MM.1S (cell line): Measurements from ENCODE around the gene APOL4.

ENCODE experiments used
- DNase-seq: peaks from one replicate; pipeline ENCODE4 v3.0.0-alpha.2; 2015
- H2AFZ ChIP-seq: fragments of 300-600 bp; sonication (generic); 2 replicates; pipeline ENCODE4 v1.6.0; 2016; ENCODE audit warnings: antibody characterized with exemption, low read length
- H3F3A ChIP-seq: fragments of 300-600 bp; sonication (generic); 2 replicates; pipeline ENCODE4 v1.6.1; 2016; ENCODE audit warnings: mild to moderate bottlenecking, antibody characterized with exemption, low read length, moderate library complexity, mixed read lengths; ENCODE audit not compliant: insufficient read depth
- H3K27ac ChIP-seq: fragments of 300-600 bp; sonication (generic); 2 replicates; pipeline ENCODE4 v1.5.1; 2016; ENCODE audit warnings: mild to moderate bottlenecking, low read length
- H3K27me3 ChIP-seq: fragments of 300-600 bp; sonication (generic); replicated peaks from 2 replicates; pipeline ENCODE4 v1.6.0; 2016; ENCODE audit warnings: low read length; ENCODE audit not compliant: insufficient read depth
- H3K36me3 ChIP-seq: fragments of 300-600 bp; sonication (generic); replicated peaks from 2 replicates; pipeline ENCODE4 v1.6.1; 2016; ENCODE audit warnings: mild to moderate bottlenecking, low read length, mixed read lengths; ENCODE audit not compliant: insufficient read depth
- H3K4me1 ChIP-seq: fragments of 300-600 bp; sonication (generic); 2 replicates; pipeline ENCODE4 v1.6.1; 2016; ENCODE audit warnings: low read length, mixed read lengths
- H3K4me2 ChIP-seq: fragments of 300-600 bp; sonication (generic); 2 replicates; pipeline ENCODE4 v1.6.0; 2016; ENCODE audit warnings: low read depth, low read length
- H3K4me3 ChIP-seq: fragments of 300-600 bp; sonication (generic); 2 replicates; pipeline ENCODE4 v1.5.1; 2016; ENCODE audit warnings: low read length, mixed read lengths
- H3K79me2 ChIP-seq: fragments of 300-600 bp; sonication (generic); 2 replicates; pipeline ENCODE4 v1.6.1; 2016; ENCODE audit warnings: mixed run types, low read length, mixed read lengths
- H3K9ac ChIP-seq: fragments of 300-600 bp; sonication (generic); 2 replicates; pipeline ENCODE4 v1.6.1; 2016; ENCODE audit warnings: low read length, mixed read lengths
- H3K9me2 ChIP-seq: fragments of 300-600 bp; sonication (generic); replicated peaks from 2 replicates; pipeline ENCODE4 v1.6.1; 2016; ENCODE audit warnings: mild to moderate bottlenecking, low read length, mixed read lengths; ENCODE audit not compliant: insufficient read depth
- H3K9me3 ChIP-seq: fragments of 300-600 bp; sonication (generic); replicated peaks from 2 replicates; pipeline ENCODE4 v1.6.1; 2016; ENCODE audit warnings: mild to moderate bottlenecking, low read length, mixed read lengths; ENCODE audit not compliant: insufficient read depth
- H4K20me1 ChIP-seq: fragments of 300-600 bp; sonication (generic); 2 replicates; pipeline ENCODE4 v1.6.1; 2016; ENCODE audit warnings: mild to moderate bottlenecking, low read length, moderate library complexity, mixed read lengths; ENCODE audit not compliant: insufficient read depth
- CTCF ChIP-seq: fragments of 300-600 bp; sonication (generic); IDR thresholded peaks from 2 replicates; pipeline ENCODE4 v1.5.1; 2016; ENCODE audit warnings: antibody characterized with exemption, low read length, mixed read lengths
- EZH2 ChIP-seq: fragments of 300-600 bp; sonication (generic); optimal IDR thresholded peaks from 2 replicates; pipeline ENCODE3; 2017; ENCODE audit warnings: low read depth, mild to moderate bottlenecking, antibody characterized with exemption, low read length, mixed read lengths
- EZH2phosphoT487 ChIP-seq: fragments of 300-600 bp; sonication (generic); IDR thresholded peaks from 2 replicates; pipeline ENCODE4 v1.6.1; 2018; ENCODE audit warnings: antibody characterized with exemption, low read length

The APOL4 gene

GRCh38 chr22:36220451-36220921 lies 18.9 kb upstream of the APOL4 start:
- Histone ChIP-seq H3K4me3 (no peak overlapping the region), H3K27ac (no peak overlapping the region), H3K9me2 (no peaks in the 10 kb centered on the region), H3K79me2 (no peaks in the 10 kb centered on the region), H3K9ac (no peak overlapping the region), H3K9me3 (no peaks in the 10 kb centered on the region), H4K20me1 (no peaks in the 10 kb centered on the region), H3F3A (peaks cover 7% of the 10 kb centered on the region; the same call in 1 of the 2 replicates), H3K4me2 (no peak overlapping the region), H3K4me1 (no peaks in the 10 kb centered on the region), H2AFZ (no peak overlapping the region), H3K36me3 (no peaks in the 10 kb centered on the region), H3K27me3 (no peaks in the 10 kb centered on the region)
- no peak for DNase-seq
- TF ChIP-seq CTCF (no peak), EZH2 (no peak), EZH2phosphoT487 (no peak)

GRCh38 chr22:36218648-36219193 lies 17.1 kb upstream of the APOL4 start:
- Histone ChIP-seq H3K9ac (no peak overlapping the region), H3K27me3 (no peaks in the 10 kb centered on the region), H3K79me2 (no peaks in the 10 kb centered on the region), H3K9me2 (no peaks in the 10 kb centered on the region), H2AFZ (no peak overlapping the region), H3K4me1 (no peaks in the 10 kb centered on the region), H3F3A (0 out of 2 replicates have a peak, but pooled peaks cover under 1% of the 10 kb centered on the region), H3K36me3 (no peaks in the 10 kb centered on the region), H3K4me2 (no peak overlapping the region), H3K9me3 (no peaks in the 10 kb centered on the region), H3K4me3 (no peak overlapping the region), H3K27ac (no peak overlapping the region), H4K20me1 (no peaks in the 10 kb centered on the region)
- DNase-seq, result no peak
- TF ChIP-seq EZH2phosphoT487 (no peak), EZH2 (no peak), CTCF (no peak)

- H4K20me1 ChIP-seq, result no peaks in the 10 kb centered on the region
- H3K36me3 ChIP-seq, result no peaks in the 10 kb centered on the region
- H3K9me3 ChIP-seq, result no peaks in the 10 kb centered on the region
- H3K4me2 ChIP-seq, result no peak overlapping the region
- H3K4me3 ChIP-seq, result no peak overlapping the region
- no peak for TF ChIP-seq CTCF
- no peak for TF ChIP-seq EZH2phosphoT487
- TF ChIP-seq EZH2, result no peak
- DNase-seq, result no peak
- H3K9me2 ChIP-seq, result no peaks in the 10 kb centered on the region
- H3F3A ChIP-seq, result no peaks in the 10 kb centered on the region
- no peak overlapping the region for H3K27ac ChIP-seq
- no peaks in the 10 kb centered on the region for H3K27me3 ChIP-seq
- H2AFZ ChIP-seq, result no peak overlapping the region
- no peaks in the 10 kb centered on the region for H3K4me1 ChIP-seq
- no peak overlapping the region for H3K9ac ChIP-seq
- no peaks in the 10 kb centered on the region for H3K79me2 ChIP-seq
Measured at GRCh38 chr22:36215981-36216380, 14.4 kb upstream of the APOL4 start.
